ENCODE measurements around the gene MIGA2.

DNA sequence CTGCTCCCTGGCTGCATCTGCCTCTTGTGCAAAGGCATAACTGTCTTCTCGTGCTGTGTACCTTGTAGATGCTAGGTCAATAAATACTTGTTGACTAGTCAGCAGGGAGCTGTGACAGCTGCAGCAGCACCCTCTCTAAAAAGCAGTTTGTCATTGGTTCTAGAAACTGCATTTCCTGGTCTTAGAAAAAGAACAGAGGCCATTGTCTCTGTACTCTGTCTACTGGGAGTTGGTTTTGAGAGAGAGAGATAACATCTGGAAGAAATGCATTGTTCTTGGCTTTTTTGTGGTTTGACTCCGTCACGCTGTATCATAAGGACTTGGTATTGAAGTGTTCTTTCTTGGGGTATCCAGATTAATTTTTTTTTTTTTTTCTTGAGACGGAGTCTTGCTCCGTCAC lies 40.6 kb upstream of the MIGA2 start:
- no peak for TF ChIP-seq GABPA (IDR thresholded peaks at IDR 0.05; ENCODE audit: low read depth)
- TF ChIP-seq, protein P1, sequence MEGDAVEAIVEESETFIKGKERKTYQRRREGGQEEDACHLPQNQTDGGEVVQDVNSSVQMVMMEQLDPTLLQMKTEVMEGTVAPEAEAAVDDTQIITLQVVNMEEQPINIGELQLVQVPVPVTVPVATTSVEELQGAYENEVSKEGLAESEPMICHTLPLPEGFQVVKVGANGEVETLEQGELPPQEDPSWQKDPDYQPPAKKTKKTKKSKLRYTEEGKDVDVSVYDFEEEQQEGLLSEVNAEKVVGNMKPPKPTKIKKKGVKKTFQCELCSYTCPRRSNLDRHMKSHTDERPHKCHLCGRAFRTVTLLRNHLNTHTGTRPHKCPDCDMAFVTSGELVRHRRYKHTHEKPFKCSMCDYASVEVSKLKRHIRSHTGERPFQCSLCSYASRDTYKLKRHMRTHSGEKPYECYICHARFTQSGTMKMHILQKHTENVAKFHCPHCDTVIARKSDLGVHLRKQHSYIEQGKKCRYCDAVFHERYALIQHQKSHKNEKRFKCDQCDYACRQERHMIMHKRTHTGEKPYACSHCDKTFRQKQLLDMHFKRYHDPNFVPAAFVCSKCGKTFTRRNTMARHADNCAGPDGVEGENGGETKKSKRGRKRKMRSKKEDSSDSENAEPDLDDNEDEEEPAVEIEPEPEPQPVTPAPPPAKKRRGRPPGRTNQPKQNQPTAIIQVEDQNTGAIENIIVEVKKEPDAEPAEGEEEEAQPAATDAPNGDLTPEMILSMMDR (IDR thresholded peaks at IDR 0.05; ENCODE audit: insufficient read depth, low read length) = no peak

All from HL-60 (cell line).